Activated naive CD8-positive, alpha-beta T cell treated with anti-CD3 and anti-CD28 coated beads, Interleukin-2, amount 10 ng/mL, durations not matched to agents 7 days and 5 days (primary cell): ENCODE measurements around the gene BTG4. TPM values are rescaled to one million over a fixed set of nuclear protein-coding genes. Genes with fewer than 3 reads are reported as not detected.

ENCODE experiments used
- ATAC-seq: fragments of 150-1000 bp; cut with Tn5 transposase; one replicate; pipeline ENCODE4 v1.10.0; 2021; ENCODE audit warnings: low read depth, moderate library complexity
- POLR2A ChIA-PET: fragments of 350-600 bp; sonication (Branson Sonifier 250); formaldehyde crosslinking; loops from one replicate; lab custom pipeline; 2021; ENCODE audit warnings: antibody characterized with exemption; lab: Charles Lee
- DNase-seq: peaks from one replicate; pipeline ENCODE4 v3.0.0; 2021
- H3K27ac Mint-ChIP-seq: one replicate; pipeline ENCODE4 v1.8.0; 2022; ENCODE audit warnings: mild to moderate bottlenecking, mixed read lengths
- H3K27me3 Mint-ChIP-seq: one replicate; pipeline ENCODE4 v1.8.0; 2022; ENCODE audit warnings: mild to moderate bottlenecking, moderate library complexity, mixed read lengths
- H3K36me3 Mint-ChIP-seq: one replicate; pipeline ENCODE4 v1.8.0; 2021; ENCODE audit warnings: mild to moderate bottlenecking, mixed read lengths
- H3K4me1 Mint-ChIP-seq: one replicate; pipeline ENCODE4 v1.8.0; 2021; ENCODE audit warnings: mixed read lengths
- H3K4me3 Mint-ChIP-seq: one replicate; pipeline ENCODE4 v1.8.0; 2022; ENCODE audit warnings: mild to moderate bottlenecking, moderate library complexity, mixed read lengths
- H3K9me3 Mint-ChIP-seq: one replicate; pipeline ENCODE4 v1.8.0; 2021; ENCODE audit warnings: mixed read lengths
- total RNA-seq, 2 experiments: library from RNA; stranded (reverse); gene quantifications; one replicate each; pipeline ENCODE4 v1.2.3, GENCODE V29; 2021

The BTG4 gene
- total RNA-seq, 2 experiments from 2014 or later, result 0.31 TPM; not detected in 1

GRCh38 chr11:111466615-111467014 is 45.6 kb downstream of the BTG4 start:
- ATAC-seq (no peak), DNase-seq (no peak)
- no peak overlapping the region for H3K4me3 Mint-ChIP-seq
- H3K9me3 Mint-ChIP-seq, result no peaks in the 10 kb centered on the region
- H3K27ac Mint-ChIP-seq, result no peak overlapping the region
- H3K27me3 Mint-ChIP-seq, result peaks cover 5% of the 10 kb centered on the region
- POLR2A ChIA-PET, result no interaction called here
- H3K36me3 Mint-ChIP-seq, result peaks cover 3% of the 10 kb centered on the region
- peaks cover 18% of the 10 kb centered on the region for H3K4me1 Mint-ChIP-seq

GRCh38 chr11:111465400-111465799 is 46.8 kb downstream of the BTG4 start:
- Mint-ChIP-seq H3K4me1 (peaks cover 21% of the 10 kb centered on the region), H3K27ac (no peak overlapping the region), H3K36me3 (peaks cover 3% of the 10 kb centered on the region), H3K27me3 (peaks cover 12% of the 10 kb centered on the region), H3K9me3 (no peaks in the 10 kb centered on the region), H3K4me3 (no peak overlapping the region)
- no peak for DNase-seq
- POLR2A ChIA-PET, result no interaction called here
- no peak for ATAC-seq

- Mint-ChIP-seq H3K4me1 (peaks cover 13% of the 10 kb centered on the region), H3K9me3 (no peaks in the 10 kb centered on the region), H3K4me3 (no peak overlapping the region), H3K27me3 (peaks cover 16% of the 10 kb centered on the region), H3K36me3 (no peaks in the 10 kb centered on the region), H3K27ac (no peak overlapping the region)
- ATAC-seq (no peak), DNase-seq (no peak)
- POLR2A ChIA-PET, result no interaction called here
These were observed 48.9 kb downstream of the BTG4 start for GRCh38 chr11:111463276-111463675.

- H3K27me3 Mint-ChIP-seq, result peaks cover 15% of the 10 kb centered on the region
- POLR2A ChIA-PET, result no interaction called here
These were observed 49.9 kb downstream of the BTG4 start for GRCh38 chr11:111462329-111462728.

GRCh38 chr11:111461460-111462235 is 50.5 kb downstream of the BTG4 start:
- Mint-ChIP-seq H3K36me3 (no peaks in the 10 kb centered on the region), H3K27ac (no peak overlapping the region), H3K27me3 (peaks cover 15% of the 10 kb centered on the region), H3K4me3 (no peak overlapping the region), H3K4me1 (peaks cover 9% of the 10 kb centered on the region), H3K9me3 (no peaks in the 10 kb centered on the region)
- POLR2A ChIA-PET, result no interaction called here
- DNase-seq, result no peak
- ATAC-seq, result no peak

More at GRCh38 chr11:111462329-111462728, 49.9 kb downstream of the BTG4 start:
- H3K4me1 Mint-ChIP-seq, result peaks cover 13% of the 10 kb centered on the region
- H3K27ac Mint-ChIP-seq, result no peak overlapping the region
- DNase-seq (no peak), ATAC-seq (no peak)
- no peaks in the 10 kb centered on the region for H3K9me3 Mint-ChIP-seq
- H3K4me3 Mint-ChIP-seq, result no peak overlapping the region
- no peaks in the 10 kb centered on the region for H3K36me3 Mint-ChIP-seq

GRCh38 chr11:111460856-111461255 is 51.3 kb downstream of the BTG4 start:
- DNase-seq, result no peak
- Mint-ChIP-seq H3K36me3 (no peaks in the 10 kb centered on the region), H3K4me3 (no peak overlapping the region), H3K4me1 (peaks cover 4% of the 10 kb centered on the region), H3K27me3 (peaks cover 12% of the 10 kb centered on the region), H3K27ac (no peak overlapping the region), H3K9me3 (no peaks in the 10 kb centered on the region)
- ATAC-seq, result no peak
- POLR2A ChIA-PET, result no interaction called here

GRCh38 chr11:111460340-111460739 is 51.8 kb downstream of the BTG4 start:
- Mint-ChIP-seq H3K36me3 (no peaks in the 10 kb centered on the region), H3K27me3 (peaks cover 12% of the 10 kb centered on the region), H3K9me3 (no peaks in the 10 kb centered on the region), H3K4me1 (peaks cover 4% of the 10 kb centered on the region), H3K4me3 (no peak overlapping the region), H3K27ac (no peak overlapping the region)
- no peak for ATAC-seq
- POLR2A ChIA-PET, result no interaction called here
- DNase-seq, result no peak

GRCh38 chr11:111459506-111460270 is 52.5 kb downstream of the BTG4 start:
- H3K27ac Mint-ChIP-seq, result no peak overlapping the region
- DNase-seq (no peak), ATAC-seq (no peak)
- H3K36me3 Mint-ChIP-seq, result no peaks in the 10 kb centered on the region
- POLR2A ChIA-PET, result no interaction called here
- no peaks in the 10 kb centered on the region for H3K9me3 Mint-ChIP-seq
- H3K4me1 Mint-ChIP-seq, result peaks cover 7% of the 10 kb centered on the region
- H3K27me3 Mint-ChIP-seq, result peaks cover 12% of the 10 kb centered on the region
- H3K4me3 Mint-ChIP-seq, result no peak overlapping the region

GRCh38 chr11:111457731-111458368 is 54.3 kb downstream of the BTG4 start:
- Mint-ChIP-seq H3K27ac (no peak overlapping the region), H3K4me3 (no peak overlapping the region), H3K36me3 (no peaks in the 10 kb centered on the region), H3K4me1 (peaks cover 8% of the 10 kb centered on the region), H3K27me3 (peaks cover 12% of the 10 kb centered on the region), H3K9me3 (no peaks in the 10 kb centered on the region)
- ATAC-seq (no peak), DNase-seq (no peak)
- POLR2A ChIA-PET, result no interaction called here

GRCh38 chr11:111456859-111457730 is 55.1 kb downstream of the BTG4 start:
- POLR2A ChIA-PET, result no interaction called here
- no peak for DNase-seq
- H3K27me3 Mint-ChIP-seq, result peaks cover 13% of the 10 kb centered on the region
- H3K9me3 Mint-ChIP-seq, result no peaks in the 10 kb centered on the region
- H3K27ac Mint-ChIP-seq, result no peak overlapping the region
- ATAC-seq, result no peak
- no peak overlapping the region for H3K4me3 Mint-ChIP-seq
- H3K36me3 Mint-ChIP-seq, result no peaks in the 10 kb centered on the region
- H3K4me1 Mint-ChIP-seq, result peaks cover 8% of the 10 kb centered on the region

- H3K4me1 Mint-ChIP-seq, result peaks cover 8% of the 10 kb centered on the region
- POLR2A ChIA-PET, result interaction anchor here (2.1 kb wide), 1 partner anchor 84 kb away, joined by 12 read pairs; the partner anchor contains the start of gene LAYN
- ATAC-seq (no peak), DNase-seq (no peak)
- H3K27ac Mint-ChIP-seq, result no peak overlapping the region
- peaks cover 15% of the 10 kb centered on the region for H3K27me3 Mint-ChIP-seq
- no peaks in the 10 kb centered on the region for H3K36me3 Mint-ChIP-seq
- no peak overlapping the region for H3K4me3 Mint-ChIP-seq
- H3K9me3 Mint-ChIP-seq, result no peaks in the 10 kb centered on the region
These were observed 55.9 kb downstream of the BTG4 start for GRCh38 chr11:111456086-111456858.
